Superior temporal gyrus (tissue), 1 donor: ENCODE results near the gene NCAPD3.

Source experiments
- DNase-seq: peaks from one replicate; pipeline ENCODE4 v3.0.0-alpha.2; 2016; ENCODE audit errors: extremely low spot score

The NCAPD3 gene

GRCh38 chr11:134164490-134165370 is 59.0 kb downstream of the NCAPD3 start:
- DNase-seq: no peak

- DNase-seq: no peak
Measured at GRCh38 chr11:134159652-134160051, 64.1 kb downstream of the NCAPD3 start.

GRCh38 chr11:134158023-134158422 is 65.7 kb downstream of the NCAPD3 start:
- no peak for DNase-seq

- no peak for DNase-seq
Measured at GRCh38 chr11:134157451-134157850, 66.3 kb downstream of the NCAPD3 start.

- no peak for DNase-seq
Measured at GRCh38 chr11:134155946-134156865, 67.6 kb downstream of the NCAPD3 start.

GRCh38 chr11:134155456-134155855 is 68.3 kb downstream of the NCAPD3 start:
- no peak for DNase-seq

- no peak for DNase-seq
Measured at GRCh38 chr11:134154441-134154840, 69.3 kb downstream of the NCAPD3 start.

GRCh38 chr11:134153147-134153905 is 70.4 kb downstream of the NCAPD3 start:
- DNase-seq: no peak

- DNase-seq: no peak
Measured at GRCh38 chr11:134152696-134153095, 71.1 kb downstream of the NCAPD3 start.

- no peak for DNase-seq
Measured at GRCh38 chr11:134151083-134151747, 72.6 kb downstream of the NCAPD3 start.

- DNase-seq: no peak
Measured at GRCh38 chr11:134150195-134150903, 73.4 kb downstream of the NCAPD3 start.

GRCh38 chr11:134149371-134149770 is 74.4 kb downstream of the NCAPD3 start:
- DNase-seq: no peak

GRCh38 chr11:134146598-134146997 is 77.2 kb downstream of the NCAPD3 start:
- no peak for DNase-seq

GRCh38 chr11:134145715-134146114 is 78.1 kb downstream of the NCAPD3 start:
- DNase-seq: no peak

GRCh38 chr11:134144744-134145143 is 79.0 kb downstream of the NCAPD3 start:
- DNase-seq: no peak

GRCh38 chr11:134143801-134144200 is 80.0 kb downstream of the NCAPD3 start:
- DNase-seq: no peak

- DNase-seq: no peak
Measured at GRCh38 chr11:134142536-134142935, 81.2 kb downstream of the NCAPD3 start.

- DNase-seq: no peak
Measured at GRCh38 chr11:134140961-134141490, 82.7 kb downstream of the NCAPD3 start.

GRCh38 chr11:134139873-134140331 is 83.9 kb downstream of the NCAPD3 start:
- DNase-seq: peak; percentile 98

- no peak for DNase-seq
Measured at GRCh38 chr11:134139303-134139872, 84.4 kb downstream of the NCAPD3 start.
